ENCODE results near the gene SRSF2. TPM values are rescaled to one million over a fixed set of nuclear protein-coding genes. Genes with fewer than 3 reads are reported as not detected.

SRSF2 gene
- total and polyA plus RNA-seq, 9 of the 15 experiments (the other 6 are each of a cell fraction or from before 2014, with no cell fraction given): 161 to 583 (median 393) TPM

DNA sequence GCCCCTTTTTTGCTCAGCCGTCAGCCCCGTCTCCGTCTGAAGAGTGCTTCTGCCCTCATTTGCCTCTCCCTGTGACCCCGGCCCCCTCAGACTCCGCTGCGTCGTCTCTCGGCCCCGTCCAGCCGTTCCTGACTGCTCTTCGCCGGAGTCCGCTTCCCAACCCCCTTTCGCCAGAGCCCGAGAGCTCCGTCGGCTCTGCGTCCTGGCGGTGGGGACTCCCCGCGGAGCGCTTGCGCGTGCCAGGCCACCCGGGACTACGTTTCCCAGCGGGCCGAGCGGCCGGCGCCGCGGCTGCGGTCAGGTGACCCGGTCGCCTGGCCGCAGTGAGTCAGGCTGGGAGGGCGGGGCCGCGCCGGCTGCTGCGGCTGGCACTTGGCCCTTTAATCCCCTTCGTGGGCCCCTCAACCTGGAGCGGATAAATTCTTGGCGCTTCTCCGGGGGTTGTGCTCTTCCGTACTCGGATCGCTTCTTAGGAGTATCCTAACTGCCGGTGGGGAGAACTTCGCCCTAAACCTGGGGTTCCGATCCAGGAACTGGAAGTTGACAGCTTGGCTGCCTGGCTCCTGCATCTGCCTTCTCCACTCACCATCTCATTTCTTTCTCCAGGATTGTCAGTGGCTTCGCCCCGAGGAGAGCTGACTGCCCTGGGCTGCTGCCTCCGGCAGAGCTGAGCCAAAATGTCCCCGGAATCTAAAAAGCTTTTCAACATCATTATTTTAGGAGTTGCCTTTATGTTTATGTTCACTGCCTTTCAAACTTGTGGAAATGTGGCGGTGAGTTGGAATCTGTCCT, 741 bp upstream of the SRSF2 start, which contains the start of gene MFSD11 (continued):
- TF ChIP-seq NFRKB (IDR thresholded peaks at IDR 0.05; ENCODE audit: low read depth) (peak; percentile 21; the same call in 1 of the 2 replicates), BRD9 (IDR thresholded peaks at IDR 0.05; ENCODE audit: low read depth, partially characterized antibody) (peak; percentile 46), RAD21 (CRISPR knock-in tag; conservative IDR thresholded peaks at IDR 0.05 in 1 of 2, IDR thresholded peaks at IDR 0.05 in 1 of 2) (0 out of 4 replicates have a peak, but pooled peaks of 1 of the 2 experiments have one; percentile 3), STAT6 (CRISPR knock-in tag; IDR thresholded peaks at IDR 0.05) (peak; percentile 87; the same call in 1 of the 2 replicates), ZNF445 (CRISPR knock-in tag; IDR thresholded peaks at IDR 0.05; ENCODE audit: low read depth) (0 out of 2 replicates have a peak, but pooled peaks have one; percentile 39), NFE2L1 (tag; IDR thresholded peaks at IDR 0.05; ENCODE audit: borderline replicate concordance, low read depth) (no peak), BRCA1 (IDR thresholded peaks at IDR 0.05) (no peak), BRCA1 (CRISPR knock-in tag; IDR thresholded peaks at IDR 0.05) (no peak), SIN3B (IDR thresholded peaks at IDR 0.05; ENCODE audit: low read depth) (peak; percentile 40; the same call in 1 of the 2 replicates), MEIS2 (IDR thresholded peaks at IDR 0.05; ENCODE audit: partially characterized antibody) (peak; percentile 1), ARID3A (IDR thresholded peaks at IDR 0.05; ENCODE audit: borderline replicate concordance, low read depth, low read length) (no peak)
- TF ChIP-seq, protein P1, sequence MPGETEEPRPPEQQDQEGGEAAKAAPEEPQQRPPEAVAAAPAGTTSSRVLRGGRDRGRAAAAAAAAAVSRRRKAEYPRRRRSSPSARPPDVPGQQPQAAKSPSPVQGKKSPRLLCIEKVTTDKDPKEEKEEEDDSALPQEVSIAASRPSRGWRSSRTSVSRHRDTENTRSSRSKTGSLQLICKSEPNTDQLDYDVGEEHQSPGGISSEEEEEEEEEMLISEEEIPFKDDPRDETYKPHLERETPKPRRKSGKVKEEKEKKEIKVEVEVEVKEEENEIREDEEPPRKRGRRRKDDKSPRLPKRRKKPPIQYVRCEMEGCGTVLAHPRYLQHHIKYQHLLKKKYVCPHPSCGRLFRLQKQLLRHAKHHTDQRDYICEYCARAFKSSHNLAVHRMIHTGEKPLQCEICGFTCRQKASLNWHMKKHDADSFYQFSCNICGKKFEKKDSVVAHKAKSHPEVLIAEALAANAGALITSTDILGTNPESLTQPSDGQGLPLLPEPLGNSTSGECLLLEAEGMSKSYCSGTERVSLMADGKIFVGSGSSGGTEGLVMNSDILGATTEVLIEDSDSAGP (CRISPR knock-in tag; IDR thresholded peaks at IDR 0.05): no peak
- TF ChIP-seq, protein P2, sequence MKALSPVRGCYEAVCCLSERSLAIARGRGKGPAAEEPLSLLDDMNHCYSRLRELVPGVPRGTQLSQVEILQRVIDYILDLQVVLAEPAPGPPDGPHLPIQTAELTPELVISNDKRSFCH (CRISPR knock-in tag; IDR thresholded peaks at IDR 0.05): no peak
- TF ChIP-seq, protein P2 (tag; IDR thresholded peaks at IDR 0.05): peak; percentile 39

Measured in K562 (cell line).